ENCODE data around the gene LZTS2.

The LZTS2 gene

DNA sequence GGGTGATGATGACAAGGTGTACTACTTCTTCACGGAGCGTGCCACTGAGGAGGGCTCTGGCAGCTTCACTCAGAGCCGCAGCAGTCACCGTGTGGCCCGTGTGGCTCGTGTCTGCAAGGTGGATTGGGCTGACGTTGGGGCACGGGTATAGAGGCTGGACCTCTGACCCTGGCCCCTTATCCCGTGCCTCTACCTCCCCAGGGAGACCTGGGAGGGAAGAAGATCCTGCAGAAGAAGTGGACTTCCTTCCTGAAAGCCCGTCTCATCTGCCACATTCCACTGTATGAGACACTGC lies 20.8 kb upstream of the LZTS2 start:
- DNase-seq (ENCODE audit: low read depth, low spot score), result no peak

DNA sequence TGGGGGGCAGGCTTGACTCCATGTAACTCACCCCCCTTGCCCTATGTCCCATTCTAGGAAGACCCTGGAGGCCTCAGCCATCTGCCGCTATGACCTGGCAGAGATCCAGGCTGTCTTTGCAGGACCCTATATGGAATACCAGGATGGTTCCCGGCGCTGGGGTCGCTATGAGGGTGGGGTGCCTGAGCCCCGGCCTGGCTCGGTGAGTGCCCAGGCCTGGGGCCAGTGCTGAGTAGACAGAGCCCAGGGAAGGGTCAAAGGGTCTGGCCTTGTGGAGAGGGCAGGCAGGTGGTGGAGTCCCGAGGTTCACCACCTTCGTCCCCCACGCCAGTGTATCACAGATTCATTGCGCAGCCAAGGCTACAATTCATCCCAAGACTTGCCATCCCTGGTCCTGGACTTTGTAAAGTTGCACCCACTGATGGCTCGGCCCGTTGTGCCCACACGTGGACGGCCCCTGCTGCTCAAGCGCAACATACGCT lies 19.8 kb upstream of the LZTS2 start:
- no peak for DNase-seq (ENCODE audit: low read depth, low spot score)

GRCh38 chr10:100980311-100980710 lies 19.3 kb upstream of the LZTS2 start:
- DNase-seq (ENCODE audit: low read depth, low spot score), result no peak

GRCh38 chr10:100980711-100981110 lies 18.9 kb upstream of the LZTS2 start:
- no peak for DNase-seq (ENCODE audit: low read depth, low spot score)

DNA sequence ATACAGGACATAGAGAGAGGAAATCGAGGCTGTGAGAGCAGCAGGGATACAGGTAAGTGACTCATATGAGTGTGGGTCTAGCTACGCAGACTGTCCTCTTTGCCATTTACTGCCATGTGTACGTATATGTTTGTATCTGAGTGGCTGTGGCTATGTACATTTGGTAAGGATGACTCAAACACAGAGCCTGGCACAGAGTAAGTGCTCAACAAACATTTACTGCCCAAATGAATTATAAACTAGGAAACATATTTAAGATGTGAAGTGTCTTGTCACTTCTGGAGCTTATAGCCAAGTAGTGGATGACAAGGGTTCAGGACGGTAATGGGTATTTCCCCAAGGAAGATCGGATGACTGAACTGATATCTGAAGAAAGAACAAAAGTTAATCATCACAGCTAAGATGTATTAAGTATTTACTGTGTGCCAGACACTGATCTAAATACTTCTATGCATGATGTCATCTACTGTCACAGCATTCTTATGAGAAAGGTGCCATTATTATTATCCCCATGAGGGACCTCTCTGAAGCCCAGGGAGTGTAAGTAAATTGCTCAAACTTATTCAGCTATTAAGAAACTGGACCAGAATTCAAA lies 18.3 kb upstream of the LZTS2 start:
- DNase-seq (ENCODE audit: low read depth, low spot score), result no peak

GRCh38 chr10:100982916-100983830 lies 16.4 kb upstream of the LZTS2 start:
- no peak for DNase-seq (ENCODE audit: low read depth, low spot score)

- DNase-seq (ENCODE audit: low read depth, low spot score), result no peak
Observed at GRCh38 chr10:100983868-100984671, 15.5 kb upstream of the LZTS2 start.

DNA sequence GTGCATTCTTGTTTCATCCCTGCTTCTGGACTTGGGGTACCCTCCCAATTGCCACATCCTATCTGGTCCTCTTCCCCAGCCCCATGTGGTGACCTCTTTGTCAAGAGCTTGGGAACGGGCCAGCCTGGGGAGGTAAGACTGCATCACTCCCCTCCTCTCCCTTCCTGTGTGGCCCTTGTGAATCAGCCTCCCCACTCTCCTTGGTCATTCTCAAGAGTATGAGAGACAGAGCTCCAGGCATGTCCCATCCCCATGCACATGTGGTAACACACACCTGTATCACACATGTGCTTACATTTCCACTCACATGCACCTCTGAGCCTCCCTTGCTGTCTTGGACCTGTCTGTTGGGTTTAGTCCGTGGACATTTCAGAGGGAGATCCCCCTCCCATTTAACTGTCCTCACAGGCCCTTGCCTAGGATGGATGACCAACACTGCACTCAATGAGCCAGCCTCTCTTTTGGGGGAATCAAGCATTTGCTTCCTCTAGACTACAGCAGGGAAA lies 14.9 kb upstream of the LZTS2 start:
- DNase-seq (ENCODE audit: low read depth, low spot score), result no peak

GRCh38 chr10:100985336-100985735 lies 14.3 kb upstream of the LZTS2 start:
- no peak for DNase-seq (ENCODE audit: low read depth, low spot score)

GRCh38 chr10:100986623-100986951 lies 13.0 kb upstream of the LZTS2 start:
- DNase-seq (ENCODE audit: low read depth, low spot score), result no peak

DNA sequence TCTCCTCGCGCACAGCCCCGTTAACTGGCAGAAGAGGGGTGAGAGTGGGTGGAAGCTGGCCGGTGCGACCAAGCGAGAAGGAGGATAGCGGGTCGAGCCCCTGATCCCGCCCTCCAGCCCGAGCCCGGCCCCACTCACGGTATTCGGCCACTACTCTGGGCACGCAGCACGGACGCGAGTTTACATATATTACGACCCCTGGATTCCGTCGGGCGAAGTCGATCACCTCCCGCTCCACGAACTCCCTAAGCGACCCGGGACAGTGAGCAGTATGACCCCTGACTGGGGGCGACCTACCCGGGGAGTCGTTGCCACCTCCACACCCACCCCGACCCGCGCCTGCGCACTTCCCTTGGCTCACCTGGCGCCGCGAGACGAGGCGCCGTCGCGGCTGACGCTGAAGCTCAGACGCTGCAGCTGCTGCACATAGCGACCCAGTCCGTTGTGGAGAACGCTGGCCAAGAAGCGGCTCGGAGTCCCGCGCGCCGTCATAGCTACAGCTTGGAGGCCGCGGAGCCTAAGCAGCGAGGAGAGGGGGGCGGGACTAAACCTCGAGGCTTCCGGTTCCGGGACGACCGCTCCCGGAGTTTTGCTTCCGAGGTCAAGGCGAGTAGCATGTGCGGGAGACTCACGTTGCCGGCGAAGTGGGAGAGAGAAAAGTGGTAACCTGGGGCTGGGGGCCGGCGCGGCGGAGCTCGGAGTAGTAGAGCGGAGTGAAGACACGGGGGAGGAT lies 12.5 kb upstream of the LZTS2 start, which contains the start of the genes MRPL43 and TWNK:
Gene MRPL43, minus strand, starts transcription at position 546 of the 733 bp plus-strand sequence. Its CDS starts 54 bp downstream, at position 492.
Gene TWNK, plus strand, starts transcription at position 592 of the 733 bp plus-strand sequence. CDS start 668 bp downstream, outside the sequence.
- peak; percentile 90 for DNase-seq (ENCODE audit: low read depth, low spot score)

DNA sequence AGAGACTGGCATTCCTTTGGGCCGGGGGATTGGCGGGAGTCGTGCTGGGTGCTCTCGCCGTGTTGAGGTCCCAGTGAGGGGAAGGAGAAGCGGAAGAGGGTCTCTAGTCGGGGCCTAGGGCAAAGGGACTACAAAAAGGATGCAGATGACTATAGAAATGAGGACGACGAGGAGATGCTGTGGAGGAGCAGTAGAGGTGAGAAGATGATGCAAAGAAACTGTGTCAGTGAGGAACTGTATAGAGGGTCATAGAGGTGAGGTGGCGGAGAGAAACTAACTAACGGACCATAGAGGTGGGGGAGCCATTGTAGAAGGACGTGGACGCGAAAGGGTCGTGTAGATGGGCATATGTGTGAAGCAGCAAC lies 11.9 kb upstream of the LZTS2 start:
- DNase-seq (ENCODE audit: low read depth, low spot score), result no peak

- no peak for DNase-seq (ENCODE audit: low read depth, low spot score)
Observed at GRCh38 chr10:100988166-100988565, 11.4 kb upstream of the LZTS2 start.

DNA sequence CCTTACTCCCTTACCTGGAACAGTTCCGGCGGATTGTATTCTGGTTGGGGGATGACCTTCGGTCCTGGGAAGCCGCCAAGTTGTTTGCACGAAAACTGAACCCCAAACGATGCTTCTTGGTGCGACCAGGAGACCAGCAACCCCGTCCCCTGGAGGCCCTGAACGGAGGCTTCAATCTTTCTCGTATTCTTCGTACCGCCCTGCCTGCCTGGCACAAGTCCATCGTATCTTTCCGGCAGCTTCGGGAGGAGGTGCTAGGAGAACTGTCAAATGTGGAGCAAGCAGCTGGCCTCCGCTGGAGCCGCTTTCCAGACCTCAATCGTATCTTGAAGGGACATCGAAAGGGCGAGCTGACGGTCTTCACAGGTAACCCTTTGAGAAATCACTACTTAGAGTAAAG lies 10.5 kb upstream of the LZTS2 start:
- DNase-seq (ENCODE audit: low read depth, low spot score), result no peak

DNA sequence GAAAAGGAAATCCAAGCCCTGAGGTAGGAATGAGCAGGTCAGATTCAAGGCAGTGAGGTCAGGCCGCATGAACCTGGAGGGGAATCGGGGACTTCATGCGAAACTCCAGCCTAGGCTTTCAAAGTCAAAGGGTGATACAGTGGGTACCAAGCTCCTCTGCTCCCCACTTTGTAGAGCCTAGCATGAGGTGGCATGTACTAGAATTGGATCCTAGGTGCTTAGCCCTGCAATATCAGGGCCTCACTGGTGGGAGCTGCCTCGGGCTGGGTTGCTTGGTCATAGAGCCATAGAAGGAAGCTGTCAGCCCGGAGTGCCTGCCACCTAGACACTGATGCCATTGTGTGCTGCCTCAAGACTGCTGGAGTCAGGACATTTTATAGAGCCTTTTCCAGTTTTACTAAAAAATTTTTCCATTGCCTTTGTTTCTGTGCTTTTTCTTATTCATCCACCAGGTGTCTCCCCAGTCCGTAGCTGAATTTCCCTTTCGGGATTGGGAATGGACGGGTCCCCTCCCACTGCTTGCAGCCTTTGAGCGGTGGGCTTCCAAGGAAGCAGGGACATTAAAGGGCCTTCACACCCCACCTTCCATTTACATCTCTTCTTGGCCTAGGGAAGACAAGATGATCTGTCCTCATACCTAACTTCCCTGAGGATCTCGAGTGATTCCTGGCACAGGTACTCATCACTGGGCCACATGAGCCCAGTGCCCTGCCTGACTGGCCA lies 5.5 kb upstream of the LZTS2 start:
- DNase-seq (ENCODE audit: low read depth, low spot score), result peak; percentile 28

- DNase-seq (ENCODE audit: low read depth, low spot score), result no peak
Observed at GRCh38 chr10:100995181-100995580, 4.4 kb upstream of the LZTS2 start.

DNA sequence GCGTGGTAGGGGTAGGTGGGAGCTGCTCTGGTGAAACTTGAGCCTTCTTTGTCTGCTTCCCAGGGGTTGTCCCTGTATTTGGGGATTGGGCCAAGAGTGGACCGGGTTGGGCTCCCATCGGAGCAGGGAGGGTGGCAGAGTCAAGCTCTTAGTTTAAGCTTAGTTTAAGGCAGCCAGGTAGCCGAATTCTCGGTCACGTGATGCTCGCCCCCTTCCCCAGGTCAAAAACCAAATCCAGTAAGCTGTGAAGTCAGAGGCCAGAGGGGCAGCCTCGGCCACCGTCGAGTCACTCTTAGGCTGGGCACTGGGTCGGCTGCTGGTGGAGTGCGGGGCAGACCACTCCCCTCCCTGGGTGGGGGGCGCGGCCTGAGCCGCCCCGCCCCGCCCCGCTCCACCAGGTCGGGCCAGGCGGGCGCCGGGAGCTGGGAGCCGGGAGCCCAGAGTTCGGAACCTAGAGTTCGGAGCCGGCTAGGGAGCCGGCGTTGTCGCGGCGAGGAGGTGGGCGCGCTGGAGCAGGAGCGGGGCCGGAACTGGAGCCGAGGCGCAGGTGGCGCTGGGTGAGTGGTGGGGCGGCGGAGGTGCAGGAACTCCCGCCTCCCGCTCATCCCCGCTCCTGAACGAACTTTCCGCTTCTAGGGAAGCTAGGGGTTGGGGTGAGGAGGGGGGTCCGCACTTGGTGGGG lies 2.8 kb upstream of the LZTS2 start:
- DNase-seq (ENCODE audit: low read depth, low spot score), result peak; percentile 79

DNA sequence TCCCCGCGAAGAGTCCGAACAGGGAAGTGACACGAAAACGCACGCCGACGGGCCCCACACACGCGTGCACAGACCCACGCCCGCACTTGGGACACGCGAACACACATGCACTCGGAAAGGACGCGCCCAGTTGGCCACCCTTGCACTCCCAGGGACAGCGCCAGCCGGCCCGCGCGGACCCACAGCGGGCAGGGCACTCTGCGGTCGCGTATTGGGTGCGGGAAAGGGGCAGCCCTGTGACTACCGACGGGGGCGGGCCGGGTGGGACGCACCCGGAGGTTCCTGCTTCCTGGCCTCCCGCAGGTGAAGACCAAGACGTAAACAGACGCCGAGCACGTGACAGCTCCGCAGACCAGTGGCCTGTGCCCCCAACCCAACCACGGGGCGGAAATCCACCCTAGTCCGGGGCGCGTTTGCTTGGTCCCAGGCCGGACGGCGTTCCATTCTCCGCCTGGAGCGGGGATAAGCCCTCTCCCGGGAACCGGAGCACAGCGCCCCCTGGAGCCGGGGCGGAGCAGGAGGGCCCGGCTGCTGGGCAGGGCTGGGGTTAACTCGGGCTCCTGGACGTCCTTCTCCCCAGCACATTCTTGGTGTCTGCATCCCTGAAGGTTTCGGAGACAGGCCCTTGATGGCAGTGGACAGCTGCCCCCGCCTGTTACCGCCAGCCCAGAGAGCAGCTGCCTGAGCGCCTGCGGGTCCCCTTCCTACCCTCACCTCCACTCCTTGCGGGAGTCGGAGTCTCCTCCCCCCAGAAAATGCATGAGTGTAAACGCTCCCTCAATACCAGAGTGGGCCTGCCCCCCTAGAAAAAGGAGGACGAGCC lies 2.0 kb upstream of the LZTS2 start:
- peak; percentile 92 for DNase-seq (ENCODE audit: low read depth, low spot score)

All from ELF-1 (cell line).